K562 (cell line): ENCODE measurements around the gene MS4A18. TPM values are rescaled to one million over a fixed set of nuclear protein-coding genes. Genes with fewer than 3 reads are reported as not detected.

ENCODE experiments used
- ATAC-seq: fragments of 200-7000 bp; cut with Tn5 transposase; 3 replicates; pipeline ENCODE4 v1.9.1; 2020; ENCODE audit warnings: moderate library complexity
- BruUV-seq: library from RNA; stranded (reverse); fragments of 400-500 nt; replicated peaks from 2 replicates; lab custom pipeline; 2021; lab: Mats Ljungman, UMichigan
- CTCF ChIA-PET: fragments of 300-600 bp; formaldehyde crosslinking; extraction: SDS; loops from one replicate; lab custom pipeline; 2021; ENCODE audit warnings: low intra/inter-chr PET ratio; lab: Yijun Ruan, JAX
- POLR2A ChIA-PET: fragments of 300-600, 350-650 bp; sonication (Branson Sonifier 250); formaldehyde crosslinking; extraction: SDS; loops from one replicate; lab custom pipeline; 2021; ENCODE audit warnings: antibody characterized with exemption, inconsistent platforms; lab: Yijun Ruan, JAX
- DNase-seq, 4 experiments: peaks; one replicate each; pipeline versions ENCODE4 v3.0.0 to v3.0.0-alpha.2; 2011 to 2018; ENCODE audit warnings: low spot score in 3 of 4, mixed read lengths in 3 of 4; ENCODE audit errors: extremely low read depth in 1 of 4
- FAIRE-seq: peaks from 2 replicates; lab custom pipeline; 2011; peaks lifted over from hg19 to GRCh38; lab: Jason Lieb, UNC
- H2AFZ ChIP-seq: 2 replicates; pipeline ENCODE4 v1.6.0; 2011; ENCODE audit warnings: low read depth, low read length, control low read depth, inconsistent platforms
- H3K27ac ChIP-seq: fragments of 200-600 bp; 3 replicates; pipeline ENCODE4 v1.8.0; 2011; ENCODE audit warnings: low read depth, mild to moderate bottlenecking, control low read depth, inconsistent platforms, low read length, moderate library complexity, mixed read lengths; ENCODE audit errors: extremely low read depth
- H3K27me3 ChIP-seq, 2 experiments: fragments of 300-600 bp in 1 of 2; 2 replicates in 1 of 2; 3 replicates in 1 of 2; pipeline versions ENCODE4 v1.6.0 to v1.8.0; 2011; ENCODE audit warnings: inconsistent platforms in 2 of 2, low read length in 2 of 2, mild to moderate bottlenecking in 1 of 2, mixed read lengths in 1 of 2, moderate library complexity in 1 of 2; ENCODE audit not compliant: control insufficient read depth in 2 of 2, insufficient read depth in 2 of 2
- H3K36me3 ChIP-seq: fragments of 300-600 bp; 3 replicates; pipeline ENCODE4 v1.8.0; 2011; ENCODE audit warnings: mild to moderate bottlenecking, low read length, inconsistent platforms; ENCODE audit not compliant: control insufficient read depth, insufficient read depth
- H3K4me1 ChIP-seq, 2 experiments: fragments of 200-600 bp in 1 of 2; replicated peaks in 1 of 2; 2 replicates in 1 of 2; 3 replicates in 1 of 2; pipeline versions ENCODE4 v1.5.1 to v1.8.0; 2011; ENCODE audit warnings: inconsistent platforms in 2 of 2, low read length in 2 of 2, mild to moderate bottlenecking in 1 of 2, mixed read lengths in 1 of 2, moderate library complexity in 1 of 2; ENCODE audit not compliant: control insufficient read depth in 2 of 2, insufficient read depth in 2 of 2
- H3K4me2 ChIP-seq: 2 replicates; pipeline ENCODE4 v1.6.1; 2011; ENCODE audit warnings: low read length, control low read depth, inconsistent platforms, mixed read lengths; ENCODE audit not compliant: insufficient read depth
- H3K4me3 ChIP-seq: fragments of 200-600 bp; sonication (generic), shearing (Covaris generic); 2 replicates; pipeline ENCODE4 v1.5.1; 2016; ENCODE audit warnings: control low read depth, inconsistent platforms
- H3K79me2 ChIP-seq: fragments of 200-600 bp; 3 replicates; pipeline ENCODE4 v1.8.0; 2011; ENCODE audit warnings: low read length, inconsistent platforms; ENCODE audit not compliant: control insufficient read depth, insufficient read depth
- H3K9ac ChIP-seq, 2 experiments: 2 replicates each; pipeline versions ENCODE4 v1.6.0 to v1.6.1; 2011; ENCODE audit warnings: low read depth in 2 of 2, low read length in 2 of 2, control low read depth in 1 of 2, inconsistent platforms in 1 of 2, mild to moderate bottlenecking in 1 of 2, mixed read lengths in 1 of 2; ENCODE audit not compliant: insufficient read depth in 1 of 2
- H3K9me1 ChIP-seq: one replicate; pipeline ENCODE4 v1.6.0; 2011; ENCODE audit warnings: inconsistent platforms, mild to moderate bottlenecking, low read length, moderate library complexity; ENCODE audit not compliant: control insufficient read depth, insufficient read depth
- H3K9me3 ChIP-seq: replicated peaks from 2 replicates; pipeline ENCODE4 v1.5.1; 2011; ENCODE audit warnings: low read depth, low read length, inconsistent platforms; ENCODE audit not compliant: control insufficient read depth, insufficient read depth
- H4K20me1 ChIP-seq: replicated peaks from 2 replicates; pipeline ENCODE4 v1.6.1; 2011; ENCODE audit warnings: low read length, inconsistent platforms, mixed read lengths; ENCODE audit not compliant: control insufficient read depth, insufficient read depth
- CBFA2T2 ChIP-seq: fragments of 450-650 bp; conservative IDR thresholded peaks from 2 replicates; pipeline ENCODE4 v1.6.1; 2017; ENCODE audit warnings: mild to moderate bottlenecking
- CBX2 ChIP-seq: fragments of 200-600 bp; sonication (generic); IDR thresholded peaks from one replicate; pipeline ENCODE4 v1.6.1; 2012; ENCODE audit warnings: mild to moderate bottlenecking, low read length, inconsistent platforms; ENCODE audit not compliant: insufficient read depth, poor library complexity, severe bottlenecking
- FOXK2 ChIP-seq, 2 experiments: fragments of 450-650 bp; IDR thresholded peaks in 1 of 2; conservative IDR thresholded peaks in 1 of 2; 2 replicates each; pipeline ENCODE4 v1.6.1; 2016; ENCODE audit warnings: low read depth in 2 of 2, mild to moderate bottlenecking in 1 of 2
- GTF3C2 ChIP-seq: IDR thresholded peaks from 3 replicates; pipeline ENCODE4 v1.6.1; 2011; ENCODE audit warnings: borderline replicate concordance, mild to moderate bottlenecking, moderate library complexity; ENCODE audit not compliant: insufficient read length; ENCODE audit errors: extremely low read depth
- KLF10 ChIP-seq: fragments of 250-450 bp; sonication (Bioruptor Pico); IDR thresholded peaks from 2 replicates; pipeline ENCODE4 v1.6.1; 2021; ENCODE audit warnings: matching md5 sums
- L3MBTL2 ChIP-seq: fragments of 450-650 bp; IDR thresholded peaks from 2 replicates; pipeline ENCODE4 v1.6.1; 2016; ENCODE audit warnings: mild to moderate bottlenecking, moderate library complexity
- MXI1 ChIP-seq: IDR thresholded peaks from 2 replicates; pipeline ENCODE4 v1.6.1; 2011; ENCODE audit warnings: low read depth, mild to moderate bottlenecking, improper control_type of control experiment, low read length
- NCOA6 ChIP-seq: fragments of 450-650 bp; IDR thresholded peaks from 2 replicates; pipeline ENCODE4 v1.6.1; 2017; ENCODE audit warnings: mild to moderate bottlenecking
- PREB ChIP-seq: sonication (generic); formaldehyde crosslinking; IDR thresholded peaks from 2 replicates; pipeline ENCODE4 v1.8.1; 2023; ENCODE audit warnings: mild to moderate bottlenecking, missing genetic modification reagents
- TCFL5 ChIP-seq: fragments of 250-450 bp; sonication (Bioruptor Pico); conservative IDR thresholded peaks from 2 replicates; pipeline ENCODE4 v1.6.1; 2021; ENCODE audit warnings: mild to moderate bottlenecking, moderate library complexity, matching md5 sums
- TEAD4 ChIP-seq, 2 experiments: sonication (generic) in 1 of 2; formaldehyde crosslinking in 1 of 2; IDR thresholded peaks; 2 replicates each; pipeline versions ENCODE4 v1.6.1 to v1.8.0; 2012 to 2022; ENCODE audit warnings: borderline replicate concordance in 1 of 2, inconsistent platforms in 1 of 2, low read length in 1 of 2, mild to moderate bottlenecking in 1 of 2, missing genetic modification reagents in 1 of 2
- TFAM ChIP-seq: fragments of 250-450 bp; sonication (Bioruptor Pico); conservative IDR thresholded peaks from 2 replicates; pipeline ENCODE4 v1.5.0; 2021; ENCODE audit warnings: mild to moderate bottlenecking, moderate library complexity
- TOE1 ChIP-seq, 2 experiments: fragments of 450-650 bp in 1 of 2; sonication (generic) in 1 of 2; formaldehyde crosslinking in 1 of 2; IDR thresholded peaks; 2 replicates each; pipeline versions ENCODE4 v1.7.1 to v1.8.0; 2016 to 2022; ENCODE audit warnings: borderline replicate concordance in 2 of 2, mild to moderate bottlenecking in 2 of 2, antibody characterized with exemption in 1 of 2, inconsistent platforms in 1 of 2, low read depth in 1 of 2, missing genetic modification reagents in 1 of 2, moderate library complexity in 1 of 2
- ZNF121 ChIP-seq: sonication (generic); formaldehyde crosslinking; conservative IDR thresholded peaks from 2 replicates; pipeline ENCODE4 v1.8.0; 2022; ENCODE audit warnings: missing genetic modification reagents
- ZNF274 ChIP-seq: IDR thresholded peaks from 2 replicates; pipeline ENCODE4 v1.6.1; 2011; ENCODE audit warnings: low read depth, mild to moderate bottlenecking, low read length, moderate library complexity, borderline replicate concordance
- ZNF589 ChIP-seq: fragments of 200-800 bp; sonication (Bioruptor generic); IDR thresholded peaks from 2 replicates; pipeline ENCODE4 v1.6.1; 2016; ENCODE audit warnings: low read depth, missing genetic modification characterization, missing compliant biosample characterization
- WGBS: fragments of 100-300 bp; shearing (Covaris generic); methylation state at CpG from one replicate; pipeline ENCODE4 v1.1.6; 2016; ENCODE audit warnings: low coverage, mixed read lengths; ENCODE audit not compliant: insufficient coverage; ENCODE audit errors: missing lambda C conversion rate; 5-methylcytosine and 5-hydroxymethylcytosine counted together
- in situ Hi-C: fragments of 300-500 bp; cut with MboI; formaldehyde crosslinking; loops from 4 replicates; pipeline ENCODE4 v1.15.0; 2018; ENCODE audit warnings: inconsistent platforms, mixed read lengths
- intact Hi-C: fragments of 100-400 bp; cut with micrococcal nuclease; formaldehyde crosslinking; loops from 2 replicates; pipeline ENCODE4 v1.14.2; 2022
- polyA plus RNA-seq, 8 experiments: library from polyadenylated mRNA; depleted of rRNA in 4 of 8; stranded (reverse) in 5 of 8; unstranded in 3 of 8; fragments of >200 nt; fragmentation: Nextera tagmentation in 2 of 8; fragmentation: Illumina TruSeq in 1 of 8; extraction: Ambion mirVana in 2 of 8; extraction: Trizol in 1 of 8; gene quantifications; 2 replicates each; pipeline versions ENCODE4 v1.2.1 to v1.2.3, GENCODE V29; 2011 to 2014; ENCODE audit warnings: inconsistent platforms in 1 of 8, missing spikeins in 1 of 8
- total RNA-seq, 7 experiments: library from RNA; depleted of rRNA in 6 of 7; stranded (reverse); fragments of >200 nt in 6 of 7; fragmentation: Illumina TruSeq in 2 of 7; extraction: Trizol in 2 of 7; gene quantifications; 2 replicates each; pipeline versions ENCODE4 v1.2.1 to v1.2.3, GENCODE V29; 2011 to 2021; ENCODE audit warnings: low replicate concordance in 1 of 7

Gene MS4A18
- total and polyA plus RNA-seq, 9 of the 15 experiments (the other 6 are each of a cell fraction or from before 2014, with no cell fraction given), result not detected

DNA sequence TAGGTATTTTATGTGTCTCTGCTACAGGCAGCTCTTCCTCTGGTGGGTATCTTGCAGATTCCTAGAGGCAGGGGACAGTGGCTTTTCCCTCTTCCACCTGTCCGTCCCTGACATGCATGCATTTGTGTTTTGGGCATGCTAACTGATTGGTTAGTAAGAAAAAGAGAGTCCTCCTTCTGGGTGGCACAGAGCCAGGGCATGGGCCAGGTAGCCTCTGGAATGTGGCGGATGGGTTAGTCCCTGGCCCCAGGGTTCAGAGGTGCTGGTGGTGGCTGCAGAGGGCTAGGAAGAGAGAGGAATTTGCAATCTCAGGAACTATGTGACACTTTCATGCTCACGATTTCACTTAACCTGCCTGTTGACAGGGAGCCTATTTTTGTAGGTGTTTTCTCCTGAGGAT, 26.4 kb downstream of the MS4A18 start (continued):
- TF ChIP-seq PREB (CRISPR knock-in tag) (no peak), TEAD4 (IDR thresholded peaks at IDR 0.05; ENCODE audit: low read length) (no peak), TEAD4 (CRISPR knock-in tag; IDR thresholded peaks at IDR 0.05; ENCODE audit: borderline replicate concordance) (no peak), TCFL5 (CRISPR knock-in tag) (no peak), L3MBTL2 (no peak), ZNF274 (no peak), ZNF121 (CRISPR knock-in tag) (no peak)

DNA sequence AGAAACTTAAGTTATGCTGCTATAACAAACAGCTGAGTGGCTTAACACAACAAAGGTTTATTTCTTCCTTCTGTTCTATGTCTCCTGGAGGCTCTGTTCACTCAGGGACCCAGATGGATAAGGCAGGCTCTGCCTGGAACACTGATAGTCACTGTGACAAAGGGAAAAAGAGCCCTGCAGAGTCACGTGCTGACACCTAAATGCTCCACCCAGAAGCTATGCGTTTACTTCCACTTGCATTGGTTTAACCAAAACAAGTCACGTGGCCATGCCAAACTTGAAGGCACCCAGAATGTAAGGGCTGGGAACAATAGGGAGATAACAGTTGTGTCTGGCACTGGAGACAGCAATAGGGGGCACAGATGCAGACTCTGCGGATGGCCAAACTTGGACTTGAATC, 28.8 kb downstream of the MS4A18 start:
- FAIRE-seq (peak; percentile 23), ATAC-seq (peak; percentile 84), DNase-seq (peak in 2 of 4 experiments; percentile 33 to 36)
- Histone ChIP-seq H2AFZ (no peak overlapping the region), H3K4me2 (peak overlapping the region; percentile 32), H3K79me2 (no peaks in the 10 kb centered on the region), H4K20me1 (no peaks in the 10 kb centered on the region), H3K4me1 (peaks cover 0 to 6% of the 10 kb centered on the region in 2 experiments; a peak in 2 of 5 replicates), H3K27ac (no peak overlapping the region), H3K27me3 (peaks cover 20 to 47% of the 10 kb centered on the region in 2 experiments), H3K9me1 (no peaks in the 10 kb centered on the region), H3K9me3 (no peaks in the 10 kb centered on the region), H3K36me3 (no peaks in the 10 kb centered on the region), H3K9ac (no peak overlapping the region), H3K4me3 (no peak overlapping the region)
- intact Hi-C loops (loop anchor here (10.0 kb wide), 2 partner anchors 99 to 489 kb away; no protein-coding TSS in a partner anchor), in situ Hi-C loops (no loop called here)
- ChIA-PET CTCF (no interaction called here), POLR2A (interaction anchor here (0.6 to 1.5 kb wide), 2 partner anchors 17 to 18 kb away, joined by 3 read pairs; no protein-coding TSS in a partner anchor)
- WGBS, result 9% methylated on average over 4 of the region's 4 CpGs
- BruUV-seq, result no TSS peak
- TF ChIP-seq MXI1, result no peak
- no peak for TF ChIP-seq TFAM (CRISPR knock-in tag)
- peak; percentile 47; the same call in 1 of the 2 replicates for TF ChIP-seq CBFA2T2
- TF ChIP-seq NCOA6, result no peak
- TF ChIP-seq ZNF589 (CRISPR knock-in tag), result no peak
- TF ChIP-seq KLF10 (CRISPR knock-in tag), result no peak
- TF ChIP-seq GTF3C2, result no peak
- TF ChIP-seq TOE1 (IDR thresholded peaks at IDR 0.05; ENCODE audit: borderline replicate concordance), result peak; percentile 80; the same call in 1 of the 2 replicates
- TF ChIP-seq TOE1 (CRISPR knock-in tag; IDR thresholded peaks at IDR 0.05; ENCODE audit: borderline replicate concordance, low read depth), result no peak
- 0 out of 4 replicates have a peak, but pooled peaks of 1 of the 2 experiments have one; percentile 30 for TF ChIP-seq FOXK2 (conservative IDR thresholded peaks at IDR 0.05 in 1 of 2, IDR thresholded peaks at IDR 0.05 in 1 of 2; ENCODE audit: low read depth in 2 of 2)
- TF ChIP-seq CBX2, result no peak
